Stimulated activated CD4-positive, alpha-beta T cell treated with anti-CD3 and anti-CD28 coated beads, Interleukin-1b, Interleukin-23, amount 100 ng/mL, for 48 hours (primary cell): ENCODE measurements around the gene NR3C1.
"Not testable (repeated sequence)": the region's sequence is repeated elsewhere in the genome, so short reads cannot be mapped to it uniquely, and the experiment has no call there.

Source experiments
- DNase-seq: peaks from one replicate; pipeline ENCODE4 v3.0.0-alpha.2; 2020

Gene NR3C1

DNA sequence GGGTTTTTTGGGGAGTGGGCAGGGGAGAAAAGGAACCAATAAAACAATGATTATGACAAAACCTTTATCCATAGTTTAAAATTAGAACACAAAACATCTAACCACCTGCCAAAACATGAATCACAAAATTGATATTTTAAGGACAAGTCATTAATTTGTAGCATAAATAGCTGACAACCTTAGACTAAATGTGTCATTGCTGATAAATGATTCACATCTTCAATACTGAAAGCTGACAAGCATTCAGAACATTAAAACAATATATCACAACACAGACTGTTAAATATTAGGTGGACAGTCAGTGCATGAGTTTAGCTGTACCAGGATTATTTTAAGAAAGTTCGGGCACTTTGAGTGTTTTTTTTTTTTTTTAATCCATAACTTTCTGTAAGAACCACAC is 71.5 kb downstream of the NR3C1 start:
- no peak for DNase-seq

DNA sequence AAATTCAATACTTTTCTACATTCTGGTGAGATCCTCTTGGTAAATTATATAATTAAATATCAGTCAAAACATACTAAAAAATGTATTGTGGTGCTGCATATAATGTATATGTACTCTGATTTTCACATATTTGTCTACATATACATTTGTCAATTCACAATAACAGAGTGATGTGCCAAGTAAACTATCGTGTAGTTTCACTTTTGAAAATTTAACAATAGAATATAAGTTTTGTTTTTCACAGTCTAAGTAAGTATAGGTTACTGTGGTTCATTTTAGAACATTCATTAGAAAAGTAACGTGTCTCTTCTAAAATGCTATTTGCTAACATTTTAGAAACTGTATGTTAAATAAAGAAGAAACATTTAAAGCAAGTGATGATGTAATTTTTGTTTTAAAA is 73.6 kb downstream of the NR3C1 start:
- no peak for DNase-seq

DNA sequence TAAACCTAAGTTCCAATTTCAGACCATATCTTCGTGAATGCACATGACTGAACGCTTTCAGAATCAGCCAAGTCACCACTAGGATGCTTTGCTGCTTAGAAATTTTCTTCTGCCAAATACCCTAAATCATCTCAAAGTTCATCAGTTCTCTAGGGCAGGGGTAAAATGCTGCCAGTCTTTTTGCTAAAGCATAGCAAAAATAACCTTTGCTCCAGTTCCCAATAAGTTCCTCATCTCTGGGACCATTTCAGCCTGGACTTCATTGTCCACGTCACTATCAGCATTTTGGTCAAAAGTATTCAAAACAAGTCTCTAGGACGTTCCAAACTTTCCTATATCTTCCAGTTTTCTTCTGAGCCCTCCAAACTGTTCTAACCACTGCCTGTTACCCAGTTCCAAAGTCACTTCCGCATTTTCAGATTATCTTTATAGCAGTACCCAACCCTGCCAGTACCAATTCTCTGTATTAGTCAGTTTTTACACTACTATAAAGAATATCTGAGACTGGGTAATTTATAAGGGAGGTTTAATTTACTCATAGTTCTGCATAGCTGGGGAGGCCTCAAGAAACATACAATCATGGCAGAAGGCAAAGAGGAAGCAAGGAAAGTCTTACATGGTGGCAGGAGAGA is 74.8 kb downstream of the NR3C1 start:
- no peak for DNase-seq

DNA sequence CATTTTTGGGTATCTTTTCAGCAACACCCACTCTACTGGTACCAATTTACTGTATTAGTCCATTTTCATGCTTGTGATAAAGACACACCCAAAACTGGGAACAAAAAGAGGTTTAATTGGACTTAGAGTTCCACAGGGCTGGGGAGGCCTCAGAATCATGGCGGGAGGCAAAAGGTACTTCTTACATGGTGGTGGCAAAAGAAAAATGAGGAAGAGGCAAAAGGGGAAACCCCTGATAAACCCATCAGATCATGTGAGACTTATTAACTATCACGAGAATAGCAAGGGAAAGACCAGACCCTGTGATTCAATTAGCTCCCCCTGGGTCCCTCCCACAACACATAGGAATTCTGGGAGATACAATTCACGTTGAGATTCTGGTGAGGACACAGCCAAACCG is 78.4 kb downstream of the NR3C1 start:
- DNase-seq: not testable (repeated sequence)

DNA sequence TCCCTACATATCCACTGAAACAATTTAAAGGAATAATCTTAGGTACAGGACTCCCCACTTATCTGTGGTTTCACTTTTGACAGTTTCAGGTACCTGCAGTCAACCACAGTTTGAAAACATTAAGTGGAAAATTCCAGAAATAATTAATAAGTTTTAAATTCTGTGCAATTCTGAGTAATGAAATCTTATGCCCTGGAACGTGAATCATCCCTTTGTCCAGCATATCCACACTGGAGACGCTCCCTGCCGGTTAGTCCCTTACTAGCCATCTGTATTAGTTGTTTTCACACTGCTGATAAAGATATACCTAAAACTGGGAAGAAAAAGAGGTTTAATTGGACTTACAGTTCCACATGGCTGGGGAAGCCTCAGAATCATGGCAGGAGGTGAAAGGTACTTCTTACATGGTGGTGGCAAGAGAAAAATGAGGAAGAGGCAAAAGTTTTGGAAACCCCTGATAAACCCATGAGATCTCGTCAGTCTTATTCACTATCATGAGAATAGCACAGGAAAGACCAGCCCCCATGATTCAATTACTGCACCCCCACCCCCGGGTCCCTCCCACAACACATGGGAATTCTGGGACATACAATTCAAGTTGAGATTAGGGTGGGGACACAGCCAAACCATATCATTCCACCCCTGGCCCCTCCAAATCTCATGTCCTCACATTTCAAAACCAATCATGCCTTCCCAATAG is 80.4 kb downstream of the NR3C1 start:
- not testable (repeated sequence) for DNase-seq

DNA sequence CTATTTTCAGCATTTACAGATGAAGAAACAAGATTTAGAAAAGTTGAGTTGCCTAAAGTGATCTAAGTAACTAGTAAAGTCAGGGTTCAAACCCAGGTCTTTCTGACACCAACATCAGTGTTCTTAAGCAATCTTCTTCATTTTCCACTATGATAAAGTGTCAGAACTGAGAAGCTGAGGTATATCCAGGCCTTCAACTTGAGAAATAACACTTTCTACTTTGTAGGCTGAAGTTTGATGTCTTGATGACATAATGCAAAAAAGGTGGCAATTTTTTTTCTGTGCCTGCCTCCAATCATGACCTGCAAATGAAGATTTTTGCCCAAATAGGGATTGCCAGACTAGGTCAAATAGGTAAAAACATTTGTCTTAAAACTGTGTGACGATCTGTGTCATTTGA is 81.3 kb downstream of the NR3C1 start:
- DNase-seq: no peak

DNA sequence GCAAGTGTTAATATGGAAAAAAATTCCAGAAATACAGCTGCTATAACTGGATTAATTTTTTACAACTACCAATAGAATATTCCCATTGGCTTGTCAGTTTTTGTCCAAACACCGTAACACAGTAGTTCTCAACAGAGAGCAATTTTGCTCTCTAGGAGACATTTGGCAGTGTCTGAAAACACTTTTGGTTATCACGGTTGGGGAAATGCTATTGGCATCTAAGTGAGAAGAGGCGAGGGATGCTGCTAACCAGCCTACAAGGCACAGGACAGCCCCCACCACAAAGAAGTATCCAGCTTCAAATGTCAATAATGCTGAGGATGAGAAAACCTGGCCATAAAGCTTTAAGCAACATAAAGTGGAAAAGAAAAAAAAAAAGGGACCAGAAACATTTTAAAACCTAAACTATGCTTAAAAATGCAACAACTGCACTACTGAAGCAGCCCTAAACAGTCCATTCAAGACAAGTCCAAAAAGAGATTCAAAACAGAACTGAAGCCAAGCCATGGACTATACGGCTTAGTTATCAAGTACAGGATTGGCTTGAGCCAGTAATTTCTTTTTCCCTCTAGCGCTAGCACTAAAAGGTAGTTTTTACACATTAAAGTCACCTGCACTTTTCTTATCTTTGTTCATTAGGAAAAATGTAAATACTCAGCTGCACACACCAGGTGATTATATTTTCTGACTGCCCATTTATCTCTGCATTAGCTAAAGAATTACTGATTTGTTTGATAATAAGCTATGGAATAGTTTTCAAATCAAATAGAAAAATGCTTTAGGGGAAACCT is 83.9 kb downstream of the NR3C1 start:
- DNase-seq: no peak

DNA sequence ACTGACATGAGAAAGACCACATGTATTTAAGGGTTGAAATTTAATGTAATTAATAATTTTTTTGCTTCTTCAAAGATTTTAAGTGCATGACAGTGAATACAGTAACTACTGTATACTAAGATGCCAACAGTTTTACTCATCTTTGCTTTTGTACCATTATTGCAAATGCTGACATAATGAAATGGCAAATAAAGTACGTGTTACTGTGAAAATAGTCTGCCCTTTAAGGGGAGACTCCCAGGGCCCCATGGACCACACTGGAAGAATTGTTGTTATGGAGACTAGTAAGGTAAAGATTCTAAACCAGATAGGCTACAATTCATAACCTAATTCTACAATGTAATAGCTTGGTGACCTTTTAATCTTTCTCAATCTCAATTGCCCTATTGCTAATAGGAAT is 84.7 kb downstream of the NR3C1 start:
- no peak for DNase-seq

DNA sequence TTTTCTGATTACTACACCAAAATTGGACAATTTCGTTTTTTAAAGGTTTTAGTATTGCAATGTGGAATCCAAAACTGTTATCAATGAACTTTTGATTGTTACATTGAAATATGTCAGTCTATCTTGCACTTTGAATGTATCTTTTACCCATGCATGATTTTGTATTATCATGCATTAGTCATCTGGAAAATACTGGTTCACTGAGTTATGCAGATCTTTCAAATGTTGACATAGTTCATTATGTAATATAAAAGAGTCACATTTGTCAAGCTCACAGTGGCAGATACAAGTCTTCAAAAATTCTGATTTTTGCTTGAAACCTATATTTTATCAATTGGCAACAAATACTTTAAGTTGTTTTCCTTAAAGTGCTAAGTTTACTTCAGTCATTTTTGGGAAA is 85.2 kb downstream of the NR3C1 start:
- no peak for DNase-seq

DNA sequence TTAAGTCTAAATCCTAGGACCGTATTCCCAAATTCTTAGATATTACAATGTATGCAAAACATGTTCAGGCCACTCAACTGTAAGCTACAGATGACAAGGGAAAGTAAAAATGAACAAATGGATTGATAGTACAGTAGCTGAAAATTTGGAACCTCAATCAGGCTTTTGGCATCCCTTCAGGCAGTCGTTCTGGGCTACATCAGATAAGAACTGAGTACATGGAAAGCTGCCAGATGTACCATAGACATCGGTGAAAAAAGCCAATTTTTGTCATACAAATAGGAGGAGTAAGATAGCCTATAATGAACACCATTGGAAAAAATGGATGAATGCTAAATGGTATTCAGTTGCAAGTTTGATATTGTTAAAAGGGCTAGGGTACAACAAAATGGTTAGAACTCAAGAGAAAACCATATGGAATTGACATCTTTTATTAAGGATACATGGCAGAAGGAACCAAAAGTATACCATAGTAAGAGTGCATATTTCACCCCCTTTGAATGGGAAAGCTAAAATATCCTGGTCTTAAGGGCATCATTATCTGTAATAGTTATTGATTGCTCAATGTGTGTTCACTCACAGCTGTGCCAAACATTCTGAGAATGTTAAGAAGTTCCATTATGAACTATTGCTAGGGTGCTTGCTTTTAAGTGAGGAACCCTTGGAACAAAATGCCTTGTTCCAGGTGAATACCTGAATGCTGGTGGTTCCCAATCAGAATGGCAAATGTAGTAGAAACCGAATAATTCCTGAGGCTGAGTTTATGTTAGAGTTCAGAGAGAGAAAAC is 86.4 kb downstream of the NR3C1 start:
- DNase-seq: no peak

DNA sequence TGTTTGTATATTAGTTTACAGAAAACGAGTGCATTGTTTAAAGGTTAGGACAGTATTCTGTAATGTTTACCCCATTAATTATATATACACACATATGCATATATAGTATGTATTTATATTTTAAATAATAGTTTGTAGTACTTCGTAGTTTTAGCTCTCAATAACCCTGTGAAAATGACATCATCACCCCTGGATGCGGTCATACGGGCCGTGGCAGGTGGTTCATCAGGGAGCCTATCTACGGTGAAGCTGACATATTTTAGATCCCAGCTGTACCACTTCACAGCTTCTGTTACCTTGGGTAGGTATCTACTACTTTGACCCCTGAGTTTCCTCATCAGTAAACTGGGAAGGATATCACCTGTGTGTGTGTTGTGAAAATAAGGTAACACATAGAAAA is 87.1 kb downstream of the NR3C1 start:
- no peak for DNase-seq

DNA sequence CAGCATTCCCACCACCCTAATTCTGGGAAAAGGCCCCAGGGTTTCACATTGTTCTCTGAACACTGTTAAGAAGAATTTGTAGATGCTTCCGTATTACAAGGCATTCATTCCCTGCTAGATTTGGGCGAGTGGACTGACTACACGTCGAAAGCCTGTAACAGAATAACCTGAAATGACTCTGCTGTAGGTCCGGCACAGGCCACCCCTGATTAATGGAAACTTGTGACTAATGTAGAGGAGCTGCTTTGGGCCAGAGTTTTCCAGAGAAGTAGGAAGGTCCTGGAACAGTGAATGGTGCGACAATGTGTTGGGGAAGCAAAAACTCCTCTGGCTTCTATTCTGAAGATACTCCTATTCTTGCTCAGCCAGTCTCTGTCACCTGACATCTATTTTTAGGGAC is 87.6 kb downstream of the NR3C1 start:
- no peak for DNase-seq

DNA sequence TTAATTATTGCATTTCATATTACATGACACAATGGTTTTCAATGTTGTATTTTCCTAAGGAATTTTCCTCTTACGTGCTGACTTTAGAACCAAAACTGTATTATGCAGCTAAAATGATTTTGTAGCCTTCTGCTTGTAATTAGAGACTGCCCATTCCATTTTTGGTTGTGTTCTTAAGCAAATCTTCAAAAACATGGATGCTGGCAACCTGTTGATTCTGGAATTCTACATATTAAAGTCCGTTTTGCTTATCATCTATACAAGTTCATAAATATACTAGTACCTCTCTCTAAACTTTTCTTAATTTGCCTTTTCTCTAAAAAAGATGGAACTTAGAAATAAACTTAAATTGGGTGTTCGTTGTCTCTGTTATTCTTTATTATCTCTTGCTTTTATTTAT is 88.3 kb downstream of the NR3C1 start:
- DNase-seq: no peak

DNA sequence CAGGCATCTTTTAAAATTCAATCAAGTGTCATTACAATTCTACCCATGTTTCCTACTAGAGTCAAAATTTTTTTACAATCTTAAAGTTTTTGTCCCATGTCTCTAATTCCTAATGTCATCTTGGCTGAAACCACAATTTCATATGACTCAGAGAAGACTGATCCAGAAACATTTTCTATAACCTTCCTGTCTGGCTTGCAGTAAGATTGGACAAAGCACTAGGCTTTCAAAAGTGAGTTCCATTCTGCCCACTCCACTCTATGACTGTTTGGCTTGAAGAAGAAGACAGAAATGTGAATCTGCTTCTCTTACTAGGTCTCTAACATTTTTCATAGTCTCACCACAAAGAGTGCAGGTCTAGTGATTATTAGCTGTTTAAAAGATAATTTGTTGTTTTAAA is 88.8 kb downstream of the NR3C1 start:
- no peak for DNase-seq

DNA sequence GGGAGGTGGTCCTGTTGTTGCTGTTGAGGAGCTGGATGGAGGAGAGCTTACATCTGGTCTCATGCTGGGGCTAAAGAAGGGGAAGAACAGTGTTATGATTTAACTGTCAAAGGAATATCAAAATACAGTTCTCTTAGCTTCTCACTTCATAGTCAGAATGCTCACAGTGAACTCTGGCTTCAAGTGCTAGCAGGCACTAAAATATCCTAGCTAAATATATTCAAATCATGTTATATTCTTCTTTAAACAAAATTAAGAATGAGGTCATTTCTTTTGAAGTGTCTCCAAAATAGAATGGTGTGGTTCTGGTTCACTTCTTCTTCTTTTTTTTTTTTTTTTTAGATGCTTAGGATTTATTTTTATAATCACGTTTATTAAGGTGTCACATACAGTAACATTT is 89.4 kb downstream of the NR3C1 start:
- DNase-seq: no peak

DNA sequence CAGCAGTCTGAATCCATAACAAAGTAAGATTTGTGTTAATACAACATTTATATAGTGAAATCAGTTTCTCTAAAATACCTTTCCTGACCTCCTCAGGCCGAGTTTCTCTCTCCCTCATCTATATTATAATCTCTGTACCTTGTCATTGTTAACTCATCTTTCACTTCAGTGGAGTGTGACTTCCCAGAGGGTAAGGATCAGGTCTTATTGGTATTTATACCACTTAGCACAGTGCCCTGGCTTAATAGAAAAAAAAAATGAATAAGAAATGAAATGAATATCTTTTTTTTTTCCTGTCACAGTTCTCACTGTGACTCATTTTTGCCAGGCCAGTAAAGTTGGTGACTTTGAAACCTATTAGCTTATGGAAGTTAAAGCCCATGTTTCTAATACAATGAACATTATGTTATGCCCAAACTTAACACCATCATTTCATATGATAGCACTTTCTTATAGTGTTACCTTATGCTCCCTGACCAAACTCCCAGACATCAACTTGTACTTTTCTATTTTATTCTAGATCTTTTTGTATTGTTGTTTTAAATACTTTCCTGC is 90.1 kb downstream of the NR3C1 start:
- no peak for DNase-seq

DNA sequence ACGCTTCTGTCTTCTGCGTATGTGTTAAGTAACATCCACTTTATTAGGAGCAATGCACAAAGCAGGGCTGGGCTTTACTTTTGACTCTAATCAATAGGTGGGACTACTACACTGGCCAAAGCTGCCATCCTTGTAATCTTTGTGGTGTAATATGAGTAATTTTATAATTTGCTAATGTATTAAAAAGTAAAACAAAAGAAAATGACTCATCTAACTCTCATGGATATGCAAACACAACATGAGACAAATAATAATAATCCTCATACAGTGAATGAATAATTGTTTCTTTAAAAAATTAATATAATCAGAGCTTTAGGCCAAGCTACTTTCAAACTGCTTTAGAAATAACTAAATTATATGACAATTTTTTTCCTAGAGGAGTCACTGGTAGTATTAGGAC is 90.7 kb downstream of the NR3C1 start:
- no peak for DNase-seq

DNA sequence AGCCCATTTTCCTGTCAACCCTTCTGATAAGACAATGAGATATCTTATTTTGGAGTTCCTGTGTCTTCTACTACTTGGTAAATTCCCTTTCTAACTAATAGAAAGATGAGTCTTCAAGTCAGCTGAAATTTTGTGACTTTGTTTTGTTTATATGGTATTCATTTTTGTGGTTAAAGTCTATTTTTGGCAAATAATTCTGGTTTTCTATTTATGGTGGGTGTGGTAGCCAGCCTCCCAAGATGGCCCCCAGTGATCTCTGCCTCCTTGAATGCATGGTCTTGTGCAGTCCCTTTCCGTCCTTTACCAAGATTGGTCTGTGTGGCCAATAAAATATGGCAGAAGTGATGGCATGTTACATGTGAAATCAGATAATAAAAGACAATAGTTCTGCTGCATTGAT is 91.5 kb downstream of the NR3C1 start:
- no peak for DNase-seq

DNA sequence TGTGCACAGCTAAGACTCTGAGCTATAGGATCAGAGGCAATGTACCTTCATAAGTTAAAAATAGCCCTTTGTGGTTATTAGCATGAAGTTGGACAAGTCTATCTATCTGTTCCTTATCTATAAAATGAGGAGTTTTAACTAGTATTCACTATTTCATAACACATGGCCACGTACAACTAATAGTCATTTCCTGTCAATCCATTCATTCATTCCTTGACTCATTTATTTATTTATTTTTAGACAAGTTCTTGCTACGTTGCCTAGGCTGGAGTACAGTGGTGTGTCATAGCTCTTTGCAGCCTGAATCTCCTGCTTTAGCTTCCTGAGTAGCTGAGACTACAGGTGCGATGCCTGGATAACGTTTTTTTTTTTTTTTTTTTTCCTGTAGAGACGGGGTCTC is 92.1 kb downstream of the NR3C1 start:
- no peak for DNase-seq

DNA sequence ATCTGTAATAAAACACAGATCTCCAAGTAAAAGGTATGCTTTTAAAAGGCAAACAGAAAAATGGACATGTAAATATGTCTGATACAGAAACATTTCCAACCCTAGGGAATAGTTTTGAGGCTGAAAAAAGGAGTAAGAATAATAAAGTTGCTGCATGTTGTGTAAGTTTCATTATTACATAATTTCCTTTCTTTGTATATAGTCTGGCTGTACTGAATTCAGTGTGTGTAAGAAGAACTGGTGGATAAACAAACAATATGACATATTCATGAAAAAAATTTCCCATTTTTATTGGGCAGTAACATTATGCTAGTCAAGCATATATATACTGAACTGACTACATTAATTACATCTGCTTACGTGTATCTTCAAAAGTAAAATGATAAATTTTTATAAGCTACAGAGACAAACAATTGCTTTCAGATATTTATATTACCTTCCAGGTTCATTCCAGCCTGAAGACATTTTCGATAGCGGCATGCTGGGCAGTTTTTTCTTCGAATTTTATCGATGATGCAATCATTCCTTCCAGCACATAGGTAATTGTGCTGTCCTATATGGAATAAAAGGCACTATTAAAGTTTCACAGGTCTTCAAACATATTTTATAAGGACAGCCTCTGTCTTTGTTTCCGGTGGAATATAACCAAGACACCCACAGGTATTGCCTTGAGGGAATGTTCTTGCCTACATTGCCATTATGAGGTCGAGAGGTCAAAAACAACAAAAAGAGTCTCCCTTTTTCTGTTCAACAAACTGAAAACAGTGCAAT is 93.6 kb downstream of the NR3C1 start:
- no peak for DNase-seq

DNA sequence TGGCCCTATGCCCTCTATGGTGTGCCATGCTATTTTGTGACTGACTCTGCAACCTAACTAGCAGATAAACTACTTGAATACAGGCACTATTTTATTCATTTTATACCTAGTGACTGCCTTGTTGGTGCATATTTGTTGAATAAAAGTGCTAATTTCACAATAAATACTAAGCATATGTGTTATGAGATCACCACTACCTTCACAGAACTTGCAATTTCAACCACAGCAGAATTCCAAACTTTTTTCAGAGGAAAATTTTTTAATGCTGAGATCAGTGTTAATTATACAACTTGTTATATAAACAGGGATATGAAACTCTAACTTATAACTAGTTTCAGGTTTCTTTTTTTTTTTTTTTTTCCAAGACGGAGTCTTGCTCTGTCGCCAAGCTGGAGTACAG is 94.8 kb downstream of the NR3C1 start:
- DNase-seq: no peak

DNA sequence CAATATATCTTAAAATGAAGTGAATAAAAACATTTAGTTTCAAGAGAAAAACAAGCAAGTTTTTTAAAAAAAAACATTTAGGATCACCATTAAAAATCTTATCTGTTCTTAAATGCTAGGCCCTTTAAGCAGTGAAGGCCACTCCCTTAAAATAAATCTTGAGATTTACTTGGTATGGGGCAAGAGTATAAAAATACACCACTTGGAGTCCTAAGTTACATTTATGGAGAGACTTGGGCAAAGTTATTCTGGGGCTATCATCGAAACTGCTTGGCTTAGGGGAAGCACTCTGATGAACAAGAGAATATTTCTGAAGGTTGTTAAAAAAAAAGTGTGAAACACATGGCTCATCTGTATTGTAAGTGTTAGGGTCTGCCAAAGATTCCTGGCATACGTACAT is 97.4 kb downstream of the NR3C1 start:
- no peak for DNase-seq
